Esophagus muscularis mucosa (tissue), 3 donors: ENCODE data around the gene EML2.

Experiments
- CTCF ChIP-seq, 3 experiments: fragments of 200-600 bp in 2 of 3; fragments of 450-650 bp in 1 of 3; sonication (generic) in 2 of 3; IDR thresholded peaks; one replicate each; pipeline ENCODE4 v1.5.1; 2017 to 2019; ENCODE audit warnings: antibody characterized with exemption in 3 of 3, mild to moderate bottlenecking in 2 of 3, moderate library complexity in 1 of 3
- POLR2A ChIP-seq: fragments of 450-650 bp; IDR thresholded peaks from one replicate; pipeline ENCODE4 v1.6.1; 2017; ENCODE audit warnings: antibody characterized with exemption, moderate library complexity, mild to moderate bottlenecking, low read depth
- POLR2AphosphoS5 ChIP-seq, 2 donors: sonication (generic); formaldehyde crosslinking; IDR thresholded peaks; one replicate each; pipeline ENCODE4 v1.6.1; 2017; ENCODE audit warnings: antibody characterized with exemption in 2 of 2

- TF ChIP-seq POLR2AphosphoS5 (IDR thresholded peaks at IDR 0.05) (no peak), CTCF (IDR thresholded peaks at IDR 0.05) (no peak), POLR2A (no peak)
These were observed 60.3 kb downstream of the EML2 start for GRCh38 chr19:45578861-45579260.
